Fibroblast of mammary gland (primary cell): ENCODE data around the gene LRRC4C.

Experiments
- DNase-seq: peaks from one replicate; pipeline ENCODE4 v3.0.0-alpha.2; 2010; ENCODE audit warnings: low read depth
- H3K4me3 ChIP-seq: 2 replicates; pipeline ENCODE4 v1.5.1; 2011; ENCODE audit warnings: low read depth, mild to moderate bottlenecking, low read length, moderate library complexity; ENCODE audit not compliant: control insufficient read depth
- TF ChIP-seq, protein P1 (sequence below): conservative IDR thresholded peaks from 2 replicates; pipeline ENCODE4 v1.5.1; 2011; ENCODE audit warnings: low read depth, low read length, inconsistent platforms; ENCODE audit not compliant: control insufficient read depth, insufficient read depth

LRRC4C gene

DNA sequence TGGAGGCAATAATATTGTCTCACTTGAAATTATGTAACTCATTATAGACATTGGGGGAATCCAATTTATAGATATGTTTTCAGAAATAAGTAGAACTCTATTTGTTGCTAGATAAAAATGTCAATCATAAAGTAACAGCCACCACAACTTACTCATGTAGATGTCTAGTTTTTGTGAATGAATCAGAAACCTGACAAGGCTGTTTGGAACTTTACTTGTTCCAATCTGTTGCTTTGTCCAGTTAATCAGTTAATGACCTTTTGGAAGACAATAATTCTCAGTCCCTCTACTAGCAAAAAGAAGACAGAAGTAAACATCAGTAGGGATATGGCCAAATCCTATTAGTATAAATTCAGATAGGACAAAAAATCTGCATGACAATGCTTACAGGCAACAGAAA lies 1143.3 kb downstream of the LRRC4C start:
- DNase-seq, result no peak
- no peak overlapping the region for H3K4me3 ChIP-seq
- TF ChIP-seq, protein P1, sequence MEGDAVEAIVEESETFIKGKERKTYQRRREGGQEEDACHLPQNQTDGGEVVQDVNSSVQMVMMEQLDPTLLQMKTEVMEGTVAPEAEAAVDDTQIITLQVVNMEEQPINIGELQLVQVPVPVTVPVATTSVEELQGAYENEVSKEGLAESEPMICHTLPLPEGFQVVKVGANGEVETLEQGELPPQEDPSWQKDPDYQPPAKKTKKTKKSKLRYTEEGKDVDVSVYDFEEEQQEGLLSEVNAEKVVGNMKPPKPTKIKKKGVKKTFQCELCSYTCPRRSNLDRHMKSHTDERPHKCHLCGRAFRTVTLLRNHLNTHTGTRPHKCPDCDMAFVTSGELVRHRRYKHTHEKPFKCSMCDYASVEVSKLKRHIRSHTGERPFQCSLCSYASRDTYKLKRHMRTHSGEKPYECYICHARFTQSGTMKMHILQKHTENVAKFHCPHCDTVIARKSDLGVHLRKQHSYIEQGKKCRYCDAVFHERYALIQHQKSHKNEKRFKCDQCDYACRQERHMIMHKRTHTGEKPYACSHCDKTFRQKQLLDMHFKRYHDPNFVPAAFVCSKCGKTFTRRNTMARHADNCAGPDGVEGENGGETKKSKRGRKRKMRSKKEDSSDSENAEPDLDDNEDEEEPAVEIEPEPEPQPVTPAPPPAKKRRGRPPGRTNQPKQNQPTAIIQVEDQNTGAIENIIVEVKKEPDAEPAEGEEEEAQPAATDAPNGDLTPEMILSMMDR, result no peak

DNA sequence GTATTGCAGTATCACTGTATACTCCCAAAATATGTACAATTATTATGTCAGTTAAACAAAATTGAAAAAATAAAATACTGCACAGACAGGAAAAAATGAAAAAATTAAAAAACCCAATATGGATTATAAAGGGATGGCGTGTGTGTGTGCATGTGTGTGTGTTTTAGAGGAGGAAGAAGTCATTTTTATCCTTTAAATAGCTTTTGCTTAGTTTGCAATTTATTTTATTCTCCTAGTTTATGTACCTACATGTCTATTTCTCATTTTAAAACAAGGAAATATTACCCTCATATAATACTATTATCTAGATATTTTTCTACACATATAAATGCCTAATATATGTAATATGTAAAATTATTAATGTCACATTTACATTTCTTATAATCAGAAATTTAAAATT lies 1144.3 kb downstream of the LRRC4C start:
- H3K4me3 ChIP-seq, result no peak overlapping the region
- TF ChIP-seq, protein P1, result no peak
- DNase-seq, result no peak

DNA sequence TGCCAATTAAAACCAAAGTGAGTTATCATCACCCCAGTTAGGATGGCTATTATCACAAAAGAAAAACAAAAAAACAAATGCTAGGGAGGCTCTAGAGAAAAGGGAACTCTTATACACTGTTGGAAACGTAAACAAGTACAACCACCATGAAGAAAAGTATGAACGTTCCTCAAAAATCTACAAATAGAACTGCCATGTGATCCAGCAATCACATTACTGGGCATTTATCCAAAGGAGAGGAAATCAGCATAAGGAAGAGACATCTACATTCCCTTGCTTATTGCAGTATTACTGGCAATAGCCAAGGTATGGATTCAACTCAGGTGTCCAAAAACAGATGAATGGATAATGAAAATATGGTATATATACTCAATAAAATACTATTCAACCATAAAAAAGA lies 1145.1 kb downstream of the LRRC4C start:
- DNase-seq, result no peak
- no peak overlapping the region for H3K4me3 ChIP-seq
- TF ChIP-seq, protein P1, result no peak

GRCh38 chr11:40306938-40307548 lies 1152.4 kb downstream of the LRRC4C start:
- H3K4me3 ChIP-seq, result no peak overlapping the region
- DNase-seq, result peak; percentile 65
- TF ChIP-seq, protein P1, result peak; percentile 79

GRCh38 chr11:40302669-40303068 lies 1156.8 kb downstream of the LRRC4C start:
- TF ChIP-seq, protein P1, result no peak
- no peak overlapping the region for H3K4me3 ChIP-seq
- peak; percentile 20 for DNase-seq

- no peak overlapping the region for H3K4me3 ChIP-seq
- DNase-seq, result no peak
- TF ChIP-seq, protein P1, result no peak
Measured at GRCh38 chr11:40295466-40295865, 1164.0 kb downstream of the LRRC4C start.

DNA sequence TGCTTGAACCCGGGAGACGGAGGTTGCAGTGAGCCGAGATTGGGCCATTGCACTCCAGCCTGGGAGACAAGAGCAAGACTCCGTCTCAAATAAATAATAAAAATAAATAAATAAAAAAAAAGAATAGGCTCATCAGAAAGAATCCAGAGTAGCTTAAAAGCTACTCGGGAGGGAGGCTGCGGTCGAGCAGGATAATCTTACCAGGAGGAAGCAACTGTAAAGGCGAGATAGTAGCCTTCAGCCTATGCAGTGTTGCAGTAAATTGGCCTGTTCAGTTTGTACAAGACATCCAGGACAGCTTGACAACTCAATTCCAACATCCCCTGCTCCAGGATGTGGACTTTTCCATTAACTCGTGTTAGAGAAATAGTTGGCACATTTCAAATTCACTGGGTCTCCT lies 1164.7 kb downstream of the LRRC4C start:
- TF ChIP-seq, protein P1, result no peak
- H3K4me3 ChIP-seq, result no peak overlapping the region
- no peak for DNase-seq
